Astrocyte (in vitro differentiated cells and primary cell): ENCODE data around the gene ALG14. TPM values are rescaled to one million over a fixed set of nuclear protein-coding genes. Genes with fewer than 3 reads are reported as not detected.

Source experiments
- DNase-seq: peaks from one replicate; pipeline ENCODE4 v3.0.0-alpha.2; 2010; ENCODE audit warnings: low read depth
- FAIRE-seq: peaks from 2 replicates; lab custom pipeline; 2011; peaks lifted over from hg19 to GRCh38; lab: Jason Lieb, UNC
- H2AFZ ChIP-seq: 2 replicates; pipeline ENCODE4 v1.6.0; 2012; ENCODE audit warnings: low read depth, low read length, inconsistent platforms
- H3K27ac ChIP-seq: 2 replicates; pipeline ENCODE4 v1.5.1; 2011; ENCODE audit warnings: low read depth, low read length, inconsistent platforms
- H3K27me3 ChIP-seq: 2 replicates; pipeline ENCODE4 v1.6.0; 2011; ENCODE audit warnings: low read length, inconsistent platforms; ENCODE audit not compliant: insufficient read depth
- H3K36me3 ChIP-seq: 2 replicates; pipeline ENCODE4 v1.5.1; 2011; ENCODE audit warnings: low read length, inconsistent platforms; ENCODE audit not compliant: insufficient read depth
- H3K4me1 ChIP-seq: 2 replicates; pipeline ENCODE4 v1.5.1; 2011; ENCODE audit warnings: low read length, inconsistent platforms; ENCODE audit not compliant: insufficient read depth
- H3K4me2 ChIP-seq: 2 replicates; pipeline ENCODE4 v1.6.0; 2012; ENCODE audit warnings: low read length, inconsistent platforms
- H3K4me3 ChIP-seq: 2 replicates; pipeline ENCODE4 v1.5.1; 2011; ENCODE audit warnings: low read depth, mild to moderate bottlenecking, low read length, inconsistent platforms; ENCODE audit not compliant: insufficient read depth
- H3K79me2 ChIP-seq: 2 replicates; pipeline ENCODE4 v1.6.0; 2012; ENCODE audit warnings: mild to moderate bottlenecking, low read length, inconsistent platforms; ENCODE audit not compliant: insufficient read depth
- H3K9ac ChIP-seq: 2 replicates; pipeline ENCODE4 v1.6.0; 2012; ENCODE audit warnings: mild to moderate bottlenecking, low read length, inconsistent platforms
- H3K9me3 ChIP-seq: 2 replicates; pipeline ENCODE4 v1.5.1; 2012; ENCODE audit warnings: low read depth, mild to moderate bottlenecking, low read length, inconsistent platforms; ENCODE audit not compliant: insufficient read depth
- H4K20me1 ChIP-seq: 2 replicates; pipeline ENCODE4 v1.6.0; 2012; ENCODE audit warnings: low read length, inconsistent platforms; ENCODE audit not compliant: insufficient read depth
- H3K27ac Mint-ChIP-seq: one replicate; pipeline ENCODE4 v1.8.0; 2021; ENCODE audit warnings: mild to moderate bottlenecking, mixed read lengths; ENCODE audit not compliant: unreplicated experiment
- H3K27me3 Mint-ChIP-seq: one replicate; pipeline ENCODE4 v1.8.0; 2021; ENCODE audit warnings: low read depth, mixed read lengths; ENCODE audit not compliant: unreplicated experiment
- H3K36me3 Mint-ChIP-seq: one replicate; pipeline ENCODE4 v1.8.0; 2021; ENCODE audit warnings: low read depth, mixed read lengths; ENCODE audit not compliant: unreplicated experiment
- H3K4me1 Mint-ChIP-seq: one replicate; pipeline ENCODE4 v1.8.0; 2021; ENCODE audit warnings: low read depth, mixed read lengths; ENCODE audit not compliant: unreplicated experiment
- H3K4me3 Mint-ChIP-seq: one replicate; pipeline ENCODE4 v1.8.0; 2021; ENCODE audit warnings: mild to moderate bottlenecking, moderate library complexity, mixed read lengths; ENCODE audit not compliant: unreplicated experiment
- H3K9me3 Mint-ChIP-seq: one replicate; pipeline ENCODE4 v1.8.0; 2021; ENCODE audit warnings: mild to moderate bottlenecking, mixed read lengths; ENCODE audit not compliant: unreplicated experiment
- CTCF ChIP-seq: IDR thresholded peaks from 2 replicates; pipeline ENCODE4 v1.5.1; 2011; ENCODE audit warnings: low read depth, mild to moderate bottlenecking, inconsistent platforms, low read length, moderate library complexity; ENCODE audit not compliant: insufficient read depth
- EZH2 ChIP-seq: IDR thresholded peaks from 2 replicates; pipeline ENCODE4 v1.6.1; 2012; ENCODE audit warnings: mild to moderate bottlenecking, low read length, inconsistent platforms; ENCODE audit not compliant: insufficient read depth
- total RNA-seq: library from RNA; stranded (reverse); gene quantifications from 2 replicates; pipeline ENCODE4 v1.2.1, GENCODE V29; 2021

ALG14 gene
- total RNA-seq, 1 donor from 2014 or later = 6.9 TPM

DNA sequence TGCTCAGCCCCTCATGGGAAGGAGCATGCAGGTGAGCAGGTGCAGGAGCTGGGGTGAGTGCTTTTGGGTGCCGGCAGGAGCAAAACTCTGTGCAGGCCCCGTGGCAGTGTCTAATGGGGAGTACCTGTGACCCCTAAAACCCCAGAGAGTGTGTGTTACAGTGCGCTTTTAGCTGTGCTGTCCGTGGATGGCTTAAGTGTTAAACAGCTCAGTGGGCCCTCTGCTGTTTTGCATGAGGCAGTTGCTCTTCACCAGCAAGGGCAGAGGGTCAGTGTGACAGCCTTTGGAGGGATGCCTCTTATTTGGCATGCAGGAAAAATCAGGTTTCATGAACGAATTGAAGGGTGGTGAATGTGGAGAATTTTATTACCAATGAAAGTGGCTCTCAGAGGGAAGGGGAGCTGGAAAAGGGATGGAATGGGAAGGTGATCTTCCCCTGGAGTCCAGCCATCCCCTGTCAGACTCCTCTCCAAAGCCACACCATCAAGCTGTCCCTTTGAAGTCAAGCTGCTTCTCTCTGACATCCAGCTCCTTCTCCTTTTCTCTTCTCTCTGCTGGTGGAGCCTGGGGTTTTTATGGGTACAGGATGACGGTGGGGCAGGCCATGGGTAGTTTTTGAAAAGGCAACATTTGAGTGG lies 17.0 kb upstream of the ALG14 start:
- DNase-seq = no peak
- Histone ChIP-seq H3K9ac (no peak overlapping the region), H3K4me1 (peaks cover 9% of the 10 kb centered on the region), H3K27ac (no peak overlapping the region), H3K79me2 (no peaks in the 10 kb centered on the region), H4K20me1 (no peaks in the 10 kb centered on the region), H2AFZ (no peak overlapping the region), H3K27me3 (no peaks in the 10 kb centered on the region), H3K4me2 (no peak overlapping the region), H3K36me3 (no peaks in the 10 kb centered on the region), H3K4me3 (no peak overlapping the region), H3K9me3 (peaks cover 2% of the 10 kb centered on the region)
- peaks cover 8% of the 10 kb centered on the region for H3K4me1 Mint-ChIP-seq
- no peak overlapping the region for H3K4me3 Mint-ChIP-seq
- FAIRE-seq = no peak
- no peaks in the 10 kb centered on the region for H3K36me3 Mint-ChIP-seq
- no peaks in the 10 kb centered on the region for H3K27me3 Mint-ChIP-seq
- H3K9me3 Mint-ChIP-seq = peaks cover 2% of the 10 kb centered on the region
- H3K27ac Mint-ChIP-seq = no peak overlapping the region
- no peak for TF ChIP-seq EZH2
- TF ChIP-seq CTCF = no peak

- TF ChIP-seq EZH2 (no peak), CTCF (no peak)
- peaks cover 9% of the 10 kb centered on the region for H3K4me1 ChIP-seq
- H3K4me2 ChIP-seq = no peak overlapping the region
- no peak overlapping the region for H3K27ac ChIP-seq
- H3K4me3 ChIP-seq = no peak overlapping the region
- H3K36me3 Mint-ChIP-seq = no peaks in the 10 kb centered on the region
- H3K79me2 ChIP-seq = no peaks in the 10 kb centered on the region
- peaks cover 2% of the 10 kb centered on the region for H3K9me3 ChIP-seq
- H3K27me3 Mint-ChIP-seq = no peaks in the 10 kb centered on the region
- no peak overlapping the region for H2AFZ ChIP-seq
- H3K4me1 Mint-ChIP-seq = peaks cover 8% of the 10 kb centered on the region
- DNase-seq = no peak
- FAIRE-seq = no peak
- peak overlapping the region; percentile 23 for H3K27ac Mint-ChIP-seq
- no peaks in the 10 kb centered on the region for H4K20me1 ChIP-seq
- H3K36me3 ChIP-seq = no peaks in the 10 kb centered on the region
- H3K27me3 ChIP-seq = no peaks in the 10 kb centered on the region
- no peak overlapping the region for H3K9ac ChIP-seq
- no peak overlapping the region for H3K4me3 Mint-ChIP-seq
- H3K9me3 Mint-ChIP-seq = peaks cover 2% of the 10 kb centered on the region
Observed at GRCh38 chr1:95088303-95088702, 15.6 kb upstream of the ALG14 start.

DNA sequence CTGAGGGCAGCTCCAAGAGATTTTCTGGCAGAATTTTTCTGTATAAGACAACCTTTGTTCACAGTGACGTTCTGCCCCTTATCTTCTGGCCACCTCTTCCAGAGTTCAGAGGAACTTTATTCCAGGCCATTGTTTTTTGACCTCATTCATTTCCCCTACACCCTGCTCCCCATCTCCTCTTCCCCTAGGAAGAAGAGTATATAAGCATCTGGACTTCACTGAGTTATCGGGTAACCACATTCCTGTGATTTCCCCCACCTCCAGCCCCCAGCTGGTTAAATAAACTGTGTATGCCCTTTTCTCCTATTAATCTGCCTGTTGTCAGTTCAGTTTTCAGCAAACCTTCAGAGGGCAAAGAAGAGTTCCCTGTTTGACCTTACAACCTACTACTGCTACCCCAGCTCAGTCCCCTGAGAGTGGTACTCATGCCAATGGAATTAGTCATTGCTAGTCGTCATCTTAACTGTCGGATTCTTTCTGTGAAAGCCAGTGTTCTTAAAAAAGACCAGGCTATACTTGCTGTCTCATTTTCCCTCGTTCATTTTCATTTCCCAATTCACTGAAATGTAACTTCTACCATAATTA lies 14.3 kb upstream of the ALG14 start:
- H3K4me1 ChIP-seq = peaks cover 9% of the 10 kb centered on the region
- Mint-ChIP-seq H3K4me1 (peaks cover 8% of the 10 kb centered on the region), H3K27me3 (no peaks in the 10 kb centered on the region), H3K27ac (peak overlapping the region; percentile 94), H3K4me3 (no peak overlapping the region), H3K9me3 (no peaks in the 10 kb centered on the region), H3K36me3 (no peaks in the 10 kb centered on the region)
- H3K4me2 ChIP-seq = peak overlapping the region; percentile 65
- FAIRE-seq (peak; percentile 94), DNase-seq (peak; percentile 88)
- H4K20me1 ChIP-seq = no peaks in the 10 kb centered on the region
- peak overlapping the region; percentile 56 for H3K27ac ChIP-seq
- H3K4me3 ChIP-seq = no peak overlapping the region
- peak overlapping the region; percentile 5 for H3K9ac ChIP-seq
- H3K9me3 ChIP-seq = peaks cover 2% of the 10 kb centered on the region
- no peaks in the 10 kb centered on the region for H3K79me2 ChIP-seq
- no peaks in the 10 kb centered on the region for H3K27me3 ChIP-seq
- H2AFZ ChIP-seq = no peak overlapping the region
- no peaks in the 10 kb centered on the region for H3K36me3 ChIP-seq
- TF ChIP-seq CTCF (no peak), EZH2 (no peak)
